ENCODE results near the gene CASKIN2. TPM values are rescaled to one million over a fixed set of nuclear protein-coding genes. Genes with fewer than 3 reads are reported as not detected.

The CASKIN2 gene
- total RNA-seq, 1 donor from 2014 or later = 30.3 TPM

- H3K27ac Mint-ChIP-seq (ENCODE audit: unreplicated experiment) = no peak overlapping the region
- H3K4me3 Mint-ChIP-seq (ENCODE audit: unreplicated experiment) = no peak overlapping the region
These were observed 42.1 kb downstream of the CASKIN2 start for GRCh38 chr17:75473246-75473645.

DNA sequence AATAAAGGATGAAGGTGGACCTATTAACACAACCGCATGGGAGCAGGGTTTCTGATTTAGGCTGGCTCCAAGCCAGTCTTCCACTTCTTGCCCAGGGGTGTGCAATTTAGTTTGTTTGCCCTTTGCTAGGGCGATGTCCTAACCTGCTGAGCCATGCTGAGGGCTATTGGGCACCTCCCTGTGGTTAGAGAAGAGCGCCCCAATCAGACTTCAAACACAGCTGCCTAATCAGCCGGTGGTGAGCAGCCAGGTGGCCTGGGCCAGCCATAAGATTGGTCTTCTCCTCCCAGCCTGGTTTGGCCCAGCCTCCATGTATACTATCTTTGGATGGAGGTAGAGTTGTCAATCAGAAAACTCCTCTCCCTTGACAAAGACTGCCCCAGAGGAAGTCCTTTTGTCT, 43.2 kb downstream of the CASKIN2 start:
- Mint-ChIP-seq H3K36me3 (ENCODE audit: low read depth) (peaks cover 10% of the 10 kb centered on the region), H3K27me3 (ENCODE audit: low read depth) (no peaks in the 10 kb centered on the region), H3K4me1 (ENCODE audit: low read depth) (peaks cover 25% of the 10 kb centered on the region), H3K9me3 (ENCODE audit: low read depth) (no peaks in the 10 kb centered on the region), H3K27ac (ENCODE audit: unreplicated experiment) (no peak overlapping the region), H3K4me3 (ENCODE audit: unreplicated experiment) (no peak overlapping the region)
- TF ChIP-seq, protein P1, sequence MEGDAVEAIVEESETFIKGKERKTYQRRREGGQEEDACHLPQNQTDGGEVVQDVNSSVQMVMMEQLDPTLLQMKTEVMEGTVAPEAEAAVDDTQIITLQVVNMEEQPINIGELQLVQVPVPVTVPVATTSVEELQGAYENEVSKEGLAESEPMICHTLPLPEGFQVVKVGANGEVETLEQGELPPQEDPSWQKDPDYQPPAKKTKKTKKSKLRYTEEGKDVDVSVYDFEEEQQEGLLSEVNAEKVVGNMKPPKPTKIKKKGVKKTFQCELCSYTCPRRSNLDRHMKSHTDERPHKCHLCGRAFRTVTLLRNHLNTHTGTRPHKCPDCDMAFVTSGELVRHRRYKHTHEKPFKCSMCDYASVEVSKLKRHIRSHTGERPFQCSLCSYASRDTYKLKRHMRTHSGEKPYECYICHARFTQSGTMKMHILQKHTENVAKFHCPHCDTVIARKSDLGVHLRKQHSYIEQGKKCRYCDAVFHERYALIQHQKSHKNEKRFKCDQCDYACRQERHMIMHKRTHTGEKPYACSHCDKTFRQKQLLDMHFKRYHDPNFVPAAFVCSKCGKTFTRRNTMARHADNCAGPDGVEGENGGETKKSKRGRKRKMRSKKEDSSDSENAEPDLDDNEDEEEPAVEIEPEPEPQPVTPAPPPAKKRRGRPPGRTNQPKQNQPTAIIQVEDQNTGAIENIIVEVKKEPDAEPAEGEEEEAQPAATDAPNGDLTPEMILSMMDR (IDR thresholded peaks at IDR 0.05) = no peak
- no peak for DNase-seq (ENCODE audit: low spot score)

More at GRCh38 chr17:75473246-75473645, 42.1 kb downstream of the CASKIN2 start:
- Mint-ChIP-seq H3K36me3 (ENCODE audit: low read depth) (peaks cover 8% of the 10 kb centered on the region), H3K4me1 (ENCODE audit: low read depth) (peaks cover 29% of the 10 kb centered on the region), H3K9me3 (ENCODE audit: low read depth) (no peaks in the 10 kb centered on the region), H3K27me3 (ENCODE audit: low read depth) (no peaks in the 10 kb centered on the region)
- no peak for DNase-seq (ENCODE audit: low spot score)
- TF ChIP-seq, protein P1 (IDR thresholded peaks at IDR 0.05) = no peak

DNA sequence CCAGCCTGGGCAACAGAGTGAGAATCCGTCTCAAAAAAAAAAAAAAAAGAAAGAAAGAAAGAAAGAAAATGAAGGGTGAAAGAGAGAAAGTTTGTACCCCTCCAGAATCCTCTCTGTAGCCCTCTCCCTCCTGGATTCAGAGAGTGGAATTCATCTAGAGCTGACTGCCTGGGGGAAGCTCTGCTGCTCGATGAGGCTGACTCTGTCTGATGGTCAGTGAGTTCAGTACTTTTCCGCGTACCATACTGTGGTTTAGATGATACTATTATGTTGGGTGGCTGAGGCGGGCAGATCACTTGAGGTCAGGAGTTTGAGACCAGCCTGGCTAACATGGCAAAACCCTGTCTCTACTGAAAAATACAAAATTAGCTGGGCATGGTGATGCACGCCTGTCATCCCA, 44.1 kb downstream of the CASKIN2 start:
- H3K9me3 Mint-ChIP-seq (ENCODE audit: low read depth) = no peaks in the 10 kb centered on the region
- no peak overlapping the region for H3K4me3 Mint-ChIP-seq (ENCODE audit: unreplicated experiment)
- no peak overlapping the region for H3K27ac Mint-ChIP-seq (ENCODE audit: unreplicated experiment)
- DNase-seq (ENCODE audit: low spot score) = no peak
- H3K27me3 Mint-ChIP-seq (ENCODE audit: low read depth) = no peaks in the 10 kb centered on the region
- TF ChIP-seq, protein P1 (IDR thresholded peaks at IDR 0.05) = no peak
- peaks cover 10% of the 10 kb centered on the region for H3K36me3 Mint-ChIP-seq (ENCODE audit: low read depth)
- H3K4me1 Mint-ChIP-seq (ENCODE audit: low read depth) = peaks cover 16% of the 10 kb centered on the region

GRCh38 chr17:75468779-75469373, 46.5 kb downstream of the CASKIN2 start:
- DNase-seq (ENCODE audit: low spot score) = no peak
- Mint-ChIP-seq H3K36me3 (ENCODE audit: low read depth) (peaks cover 14% of the 10 kb centered on the region), H3K9me3 (ENCODE audit: low read depth) (no peaks in the 10 kb centered on the region), H3K27ac (ENCODE audit: unreplicated experiment) (no peak overlapping the region), H3K27me3 (ENCODE audit: low read depth) (no peaks in the 10 kb centered on the region), H3K4me1 (ENCODE audit: low read depth) (peaks cover 3% of the 10 kb centered on the region), H3K4me3 (ENCODE audit: unreplicated experiment) (no peak overlapping the region)
- TF ChIP-seq, protein P1 (IDR thresholded peaks at IDR 0.05) = no peak

- H3K4me1 Mint-ChIP-seq (ENCODE audit: low read depth) = peaks cover 3% of the 10 kb centered on the region
- no peaks in the 10 kb centered on the region for H3K27me3 Mint-ChIP-seq (ENCODE audit: low read depth)
- TF ChIP-seq, protein P1 (IDR thresholded peaks at IDR 0.05) = no peak
- H3K36me3 Mint-ChIP-seq (ENCODE audit: low read depth) = peaks cover 14% of the 10 kb centered on the region
- no peak for DNase-seq (ENCODE audit: low spot score)
- no peak overlapping the region for H3K27ac Mint-ChIP-seq (ENCODE audit: unreplicated experiment)
- H3K4me3 Mint-ChIP-seq (ENCODE audit: unreplicated experiment) = no peak overlapping the region
- no peaks in the 10 kb centered on the region for H3K9me3 Mint-ChIP-seq (ENCODE audit: low read depth)
These were observed 47.0 kb downstream of the CASKIN2 start for GRCh38 chr17:75468291-75468754.

All from chondrocyte (in vitro differentiated cells).